Panc1 (cell line): ENCODE data around the gene GPBP1L1. TPM values are rescaled to one million over a fixed set of nuclear protein-coding genes. Genes with fewer than 3 reads are reported as not detected.

Source experiments
- ATAC-seq: fragments of 200-7000 bp; cut with Tn5 transposase; 2 replicates; pipeline ENCODE4 v1.9.1; 2020; ENCODE audit warnings: mild to moderate bottlenecking, moderate library complexity
- BruUV-seq: library from RNA; stranded (reverse); fragments of 400-500 nt; replicated peaks from 2 replicates; lab custom pipeline; 2021; lab: Mats Ljungman, UMichigan
- CTCF ChIA-PET: fragments of 300-600 bp; sonication (Branson Sonifier 250); formaldehyde crosslinking; loops from one replicate; lab custom pipeline; 2022; ENCODE audit warnings: antibody characterized with exemption; lab: Charles Lee
- POLR2A ChIA-PET: fragments of 300-600 bp; sonication (Branson Sonifier 250); formaldehyde crosslinking; loops from one replicate; lab custom pipeline; 2022; ENCODE audit warnings: antibody characterized with exemption; lab: Charles Lee
- DNase-seq: peaks from one replicate; pipeline ENCODE4 v3.0.0-alpha.2; 2010; ENCODE audit warnings: low read depth, low spot score
- H3K27ac ChIP-seq: 2 replicates; pipeline ENCODE4 v1.5.1; 2011; ENCODE audit warnings: mild to moderate bottlenecking, low read length, inconsistent platforms
- H3K27me3 ChIP-seq: fragments of 200-500 bp; sonication (Bioruptor generic); 2 replicates; pipeline ENCODE4 v1.6.0; 2014; ENCODE audit warnings: low read length, inconsistent platforms; ENCODE audit not compliant: control insufficient read depth, insufficient read depth
- H3K36me3 ChIP-seq: fragments of 200-500 bp; sonication (Bioruptor generic); 2 replicates; pipeline ENCODE4 v1.5.1; 2014; ENCODE audit warnings: inconsistent platforms, mild to moderate bottlenecking, low read length, moderate library complexity; ENCODE audit not compliant: control insufficient read depth, insufficient read depth
- H3K4me1 ChIP-seq: 2 replicates; pipeline ENCODE4 v1.5.1; 2011; ENCODE audit warnings: inconsistent platforms, mild to moderate bottlenecking, low read length, moderate library complexity; ENCODE audit not compliant: control insufficient read depth, insufficient read depth
- H3K4me3 ChIP-seq, 2 experiments: 2 replicates each; pipeline ENCODE4 v1.5.1; 2011 to 2012; ENCODE audit warnings: low read depth in 2 of 2, low read length in 2 of 2, mild to moderate bottlenecking in 2 of 2, inconsistent platforms in 1 of 2, moderate library complexity in 1 of 2
- H3K9me3 ChIP-seq: fragments of 200-500 bp; sonication (Bioruptor generic); 2 replicates; pipeline ENCODE4 v1.5.1; 2014; ENCODE audit warnings: low read depth, mild to moderate bottlenecking, inconsistent platforms, low read length, moderate library complexity; ENCODE audit not compliant: control insufficient read depth, insufficient read depth
- POLR2AphosphoS5 ChIP-seq: IDR thresholded peaks from 2 replicates; pipeline ENCODE4 v1.6.1; 2012; ENCODE audit warnings: mild to moderate bottlenecking, low read depth, low read length, moderate library complexity
- SIN3A ChIP-seq: IDR thresholded peaks from 2 replicates; pipeline ENCODE4 v1.6.1; 2012; ENCODE audit warnings: low read depth, mild to moderate bottlenecking, low read length, moderate library complexity, borderline replicate concordance; ENCODE audit not compliant: insufficient read depth
- TCF7L2 ChIP-seq: IDR thresholded peaks from 2 replicates; pipeline ENCODE4 v1.6.1; 2011; ENCODE audit warnings: mild to moderate bottlenecking, low read depth, low read length, inconsistent platforms
- in situ Hi-C: cut with HindIII; loops from 2 replicates; pipeline ENCODE4 v1.10.0; 2016; ENCODE audit warnings: low sequenced_read_pairs, low pct_unique_long_range_greater_than_20kb
- intact Hi-C: fragments of 100-400 bp; cut with micrococcal nuclease; formaldehyde crosslinking; loops from one replicate; pipeline ENCODE4 v1.10.0; 2022; ENCODE audit not compliant: unreplicated experiment
- total RNA-seq: library from RNA; stranded (reverse); gene quantifications from one replicate; pipeline ENCODE4 v1.2.1, GENCODE V29; 2021; ENCODE audit not compliant: unreplicated experiment
- TF ChIP-seq, protein P1 (sequence below): fragments of 450-650 bp; IDR thresholded peaks from 2 replicates; pipeline ENCODE4 v1.5.1; 2017; ENCODE audit warnings: mild to moderate bottlenecking
- TF ChIP-seq, protein P2 (sequence below), 2 experiments: IDR thresholded peaks; 2 replicates each; pipeline ENCODE4 v1.6.1; 2011 to 2012; ENCODE audit warnings: low read depth in 2 of 2, control low read depth in 1 of 2, low read length in 1 of 2, mild to moderate bottlenecking in 1 of 2, moderate library complexity in 1 of 2; ENCODE audit not compliant: insufficient read depth in 1 of 2

Gene GPBP1L1
- total RNA-seq, 1 experiment from 2014 or later, result 130 TPM

DNA sequence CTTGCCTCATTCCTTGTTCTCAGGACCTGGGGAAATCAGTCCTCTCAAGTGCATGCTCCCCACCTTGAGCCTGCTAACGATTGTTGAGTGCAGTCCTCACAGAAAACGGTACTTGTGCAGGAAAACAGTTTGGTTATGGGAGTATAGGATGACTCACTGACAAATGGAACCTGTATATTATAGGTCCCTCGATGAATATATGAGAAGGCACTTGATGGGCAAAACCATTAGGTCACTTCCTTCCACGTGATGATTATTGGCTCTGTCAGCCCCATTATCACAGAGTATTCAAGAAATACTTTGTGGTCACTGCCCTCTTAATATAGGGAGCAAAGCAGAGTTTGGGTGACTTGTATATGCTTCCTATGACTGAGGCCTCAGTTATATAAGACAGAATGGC is 68.7 kb downstream of the GPBP1L1 start:
- Histone ChIP-seq H3K9me3 (no peaks in the 10 kb centered on the region), H3K36me3 (peaks cover 15% of the 10 kb centered on the region), H3K27me3 (no peaks in the 10 kb centered on the region), H3K4me1 (no peaks in the 10 kb centered on the region), H3K4me3 (no peak overlapping the region), H3K27ac (no peak overlapping the region)
- in situ Hi-C loops, result no loop called here
- DNase-seq (no peak), ATAC-seq (no peak)
- CTCF ChIA-PET, result no interaction called here
- TF ChIP-seq, protein P1, sequence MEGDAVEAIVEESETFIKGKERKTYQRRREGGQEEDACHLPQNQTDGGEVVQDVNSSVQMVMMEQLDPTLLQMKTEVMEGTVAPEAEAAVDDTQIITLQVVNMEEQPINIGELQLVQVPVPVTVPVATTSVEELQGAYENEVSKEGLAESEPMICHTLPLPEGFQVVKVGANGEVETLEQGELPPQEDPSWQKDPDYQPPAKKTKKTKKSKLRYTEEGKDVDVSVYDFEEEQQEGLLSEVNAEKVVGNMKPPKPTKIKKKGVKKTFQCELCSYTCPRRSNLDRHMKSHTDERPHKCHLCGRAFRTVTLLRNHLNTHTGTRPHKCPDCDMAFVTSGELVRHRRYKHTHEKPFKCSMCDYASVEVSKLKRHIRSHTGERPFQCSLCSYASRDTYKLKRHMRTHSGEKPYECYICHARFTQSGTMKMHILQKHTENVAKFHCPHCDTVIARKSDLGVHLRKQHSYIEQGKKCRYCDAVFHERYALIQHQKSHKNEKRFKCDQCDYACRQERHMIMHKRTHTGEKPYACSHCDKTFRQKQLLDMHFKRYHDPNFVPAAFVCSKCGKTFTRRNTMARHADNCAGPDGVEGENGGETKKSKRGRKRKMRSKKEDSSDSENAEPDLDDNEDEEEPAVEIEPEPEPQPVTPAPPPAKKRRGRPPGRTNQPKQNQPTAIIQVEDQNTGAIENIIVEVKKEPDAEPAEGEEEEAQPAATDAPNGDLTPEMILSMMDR, result no peak
- peak; percentile 51 for TF ChIP-seq POLR2AphosphoS5
- BruUV-seq, result TSS peak; percentile 20
- intact Hi-C loops, result no loop called here
- POLR2A ChIA-PET, result no interaction called here

DNA sequence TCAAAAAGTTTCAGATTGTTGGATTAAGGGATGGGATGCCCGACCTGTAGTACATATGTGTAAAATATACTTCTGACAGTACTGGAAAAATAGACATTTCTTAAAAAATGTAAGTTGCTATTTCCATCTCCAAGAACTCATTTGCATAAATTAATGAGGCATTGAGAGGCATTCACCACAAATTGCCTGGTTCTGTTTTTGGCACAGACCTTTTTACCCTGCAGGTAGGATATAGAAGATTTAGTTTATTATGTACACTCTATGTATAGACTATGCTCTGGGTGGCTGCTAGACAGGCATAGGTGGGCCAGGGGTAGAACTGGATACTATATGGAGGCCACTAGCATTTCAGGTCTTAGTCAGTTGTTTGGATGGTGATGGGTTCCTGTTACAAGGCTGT is 70.4 kb downstream of the GPBP1L1 start:
- TF ChIP-seq, protein P2, sequence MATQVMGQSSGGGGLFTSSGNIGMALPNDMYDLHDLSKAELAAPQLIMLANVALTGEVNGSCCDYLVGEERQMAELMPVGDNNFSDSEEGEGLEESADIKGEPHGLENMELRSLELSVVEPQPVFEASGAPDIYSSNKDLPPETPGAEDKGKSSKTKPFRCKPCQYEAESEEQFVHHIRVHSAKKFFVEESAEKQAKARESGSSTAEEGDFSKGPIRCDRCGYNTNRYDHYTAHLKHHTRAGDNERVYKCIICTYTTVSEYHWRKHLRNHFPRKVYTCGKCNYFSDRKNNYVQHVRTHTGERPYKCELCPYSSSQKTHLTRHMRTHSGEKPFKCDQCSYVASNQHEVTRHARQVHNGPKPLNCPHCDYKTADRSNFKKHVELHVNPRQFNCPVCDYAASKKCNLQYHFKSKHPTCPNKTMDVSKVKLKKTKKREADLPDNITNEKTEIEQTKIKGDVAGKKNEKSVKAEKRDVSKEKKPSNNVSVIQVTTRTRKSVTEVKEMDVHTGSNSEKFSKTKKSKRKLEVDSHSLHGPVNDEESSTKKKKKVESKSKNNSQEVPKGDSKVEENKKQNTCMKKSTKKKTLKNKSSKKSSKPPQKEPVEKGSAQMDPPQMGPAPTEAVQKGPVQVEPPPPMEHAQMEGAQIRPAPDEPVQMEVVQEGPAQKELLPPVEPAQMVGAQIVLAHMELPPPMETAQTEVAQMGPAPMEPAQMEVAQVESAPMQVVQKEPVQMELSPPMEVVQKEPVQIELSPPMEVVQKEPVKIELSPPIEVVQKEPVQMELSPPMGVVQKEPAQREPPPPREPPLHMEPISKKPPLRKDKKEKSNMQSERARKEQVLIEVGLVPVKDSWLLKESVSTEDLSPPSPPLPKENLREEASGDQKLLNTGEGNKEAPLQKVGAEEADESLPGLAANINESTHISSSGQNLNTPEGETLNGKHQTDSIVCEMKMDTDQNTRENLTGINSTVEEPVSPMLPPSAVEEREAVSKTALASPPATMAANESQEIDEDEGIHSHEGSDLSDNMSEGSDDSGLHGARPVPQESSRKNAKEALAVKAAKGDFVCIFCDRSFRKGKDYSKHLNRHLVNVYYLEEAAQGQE (IDR thresholded peaks at IDR 0.05; ENCODE audit: insufficient read depth in 1 of 2, low read depth in 2 of 2, low read length in 1 of 2), result no peak
- TF ChIP-seq, protein P1, result no peak
- TF ChIP-seq TCF7L2 (no peak), SIN3A (no peak), POLR2AphosphoS5 (no peak)
- ChIA-PET POLR2A (no interaction called here), CTCF (no interaction called here)
- Histone ChIP-seq H3K4me3 (no peak overlapping the region), H3K9me3 (no peaks in the 10 kb centered on the region), H3K27ac (no peak overlapping the region), H3K27me3 (no peaks in the 10 kb centered on the region), H3K36me3 (peaks cover 19% of the 10 kb centered on the region), H3K4me1 (no peaks in the 10 kb centered on the region)
- intact Hi-C loops, result no loop called here
- in situ Hi-C loops, result no loop called here
- no peak for DNase-seq
- no TSS peak for BruUV-seq
- no peak for ATAC-seq
